ENCODE data around the gene SLIT1. TPM values are rescaled to one million over a fixed set of nuclear protein-coding genes. Genes with fewer than 3 reads are reported as not detected.

SLIT1 gene
- total RNA-seq, 2 experiments from 2014 or later: 0.13 to 1.0 TPM

- Histone ChIP-seq H3K27ac (ENCODE audit: low read depth, low read length, poor library complexity, severe bottlenecking) (no peak overlapping the region), H3K36me3 (ENCODE audit: insufficient read depth, low read length) (no peaks in the 10 kb centered on the region), H2AFZ (ENCODE audit: low read length) (no peak overlapping the region), H3K4me2 (ENCODE audit: low read length) (no peak overlapping the region), H3K9me2 (ENCODE audit: insufficient read depth, low read length) (no peaks in the 10 kb centered on the region), H3K79me2 (ENCODE audit: insufficient read depth, low read depth, low read length) (no peaks in the 10 kb centered on the region), H4K20me1 (ENCODE audit: insufficient read depth, low read length) (no peaks in the 10 kb centered on the region), H3K4me3 (ENCODE audit: low read depth, low read length, poor library complexity, severe bottlenecking) (no peak overlapping the region), H3K9me3 (ENCODE audit: low read length) (no peaks in the 10 kb centered on the region), H3K4me1 (ENCODE audit: insufficient read depth, low read length, poor library complexity, severe bottlenecking) (no peaks in the 10 kb centered on the region)
- POLR2A ChIA-PET: no interaction called here
- TF ChIP-seq EZH2phosphoT487 (IDR thresholded peaks at IDR 0.05; ENCODE audit: borderline replicate concordance, low read depth, low read length) (no peak), CTCF (conservative IDR thresholded peaks at IDR 0.05; ENCODE audit: low read length) (no peak)
- intact Hi-C loops (cut with micrococcal nuclease; ENCODE audit: unreplicated experiment): no loop called here
- CTCF ChIA-PET (ENCODE audit: unreplicated experiment): no interaction called here
- BruUV-seq (replicated peaks): no TSS peak
- no peak for DNase-seq (ENCODE audit: low spot score)
These were observed 50.8 kb downstream of the SLIT1 start for GRCh38 chr10:97134983-97135382.

DNA sequence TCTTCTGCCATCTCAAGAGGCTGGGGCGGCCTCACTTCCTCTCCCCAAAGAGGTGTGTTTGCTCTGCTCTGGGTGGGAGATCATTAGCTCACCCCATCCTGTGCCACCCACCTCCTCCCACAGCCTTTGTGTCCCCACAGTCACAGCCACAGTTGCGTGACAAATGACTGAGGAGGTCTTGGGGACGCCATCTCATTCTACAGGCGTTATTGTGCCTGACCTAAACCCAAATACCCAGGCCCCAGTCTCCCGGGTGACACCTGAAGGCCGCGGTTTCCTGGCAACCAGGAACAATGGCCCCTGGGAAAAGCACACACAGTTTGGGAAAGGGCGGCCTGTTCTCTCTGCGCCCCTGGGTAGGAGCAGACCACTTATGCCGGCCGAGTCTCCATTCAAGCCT lies 51.6 kb downstream of the SLIT1 start:
- Histone ChIP-seq H3K4me1 (ENCODE audit: insufficient read depth, low read length, poor library complexity, severe bottlenecking) (no peaks in the 10 kb centered on the region), H3K4me2 (ENCODE audit: low read length) (no peak overlapping the region), H3K27ac (ENCODE audit: low read depth, low read length, poor library complexity, severe bottlenecking) (no peak overlapping the region), H4K20me1 (ENCODE audit: insufficient read depth, low read length) (no peaks in the 10 kb centered on the region), H3K79me2 (ENCODE audit: insufficient read depth, low read depth, low read length) (no peaks in the 10 kb centered on the region), H3K9me3 (ENCODE audit: low read length) (no peaks in the 10 kb centered on the region), H3K9me2 (ENCODE audit: insufficient read depth, low read length) (no peaks in the 10 kb centered on the region), H2AFZ (ENCODE audit: low read length) (no peak overlapping the region), H3K4me3 (ENCODE audit: low read depth, low read length, poor library complexity, severe bottlenecking) (no peak overlapping the region), H3K36me3 (ENCODE audit: insufficient read depth, low read length) (no peaks in the 10 kb centered on the region)
- CTCF ChIA-PET (ENCODE audit: unreplicated experiment): no interaction called here
- no TSS peak for BruUV-seq (replicated peaks)
- no peak for DNase-seq (ENCODE audit: low spot score)
- POLR2A ChIA-PET: no interaction called here
- intact Hi-C loops (cut with micrococcal nuclease; ENCODE audit: unreplicated experiment): no loop called here
- TF ChIP-seq EZH2phosphoT487 (IDR thresholded peaks at IDR 0.05; ENCODE audit: borderline replicate concordance, low read depth, low read length): no peak
- TF ChIP-seq CTCF (conservative IDR thresholded peaks at IDR 0.05; ENCODE audit: low read length): no peak

DNA sequence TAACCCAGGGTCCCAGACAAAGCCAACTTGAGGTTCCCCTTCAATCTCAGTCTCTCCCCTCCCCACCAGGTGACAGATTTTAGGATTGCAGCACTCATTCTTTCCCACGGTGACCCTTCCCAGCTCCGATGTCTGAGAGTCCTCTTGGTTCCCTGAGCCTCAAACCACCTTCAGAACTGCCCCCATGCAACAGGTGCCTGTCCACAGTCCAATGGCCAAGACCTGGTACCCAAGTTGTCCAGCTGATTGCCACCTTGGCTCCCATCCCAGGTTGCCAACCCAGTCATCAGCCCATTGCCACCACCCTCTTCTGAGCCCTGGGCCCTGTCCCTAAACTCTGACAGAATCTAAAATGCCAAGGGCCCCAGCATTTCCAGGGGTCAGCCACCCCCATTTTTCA lies 53.5 kb downstream of the SLIT1 start:
- no peaks in the 10 kb centered on the region for H3K4me1 ChIP-seq (ENCODE audit: insufficient read depth, low read length, poor library complexity, severe bottlenecking)
- H3K27ac ChIP-seq (ENCODE audit: low read depth, low read length, poor library complexity, severe bottlenecking): no peak overlapping the region
- DNase-seq (ENCODE audit: low spot score): no peak
- no peaks in the 10 kb centered on the region for H4K20me1 ChIP-seq (ENCODE audit: insufficient read depth, low read length)
- no peaks in the 10 kb centered on the region for H3K9me2 ChIP-seq (ENCODE audit: insufficient read depth, low read length)
- TF ChIP-seq EZH2phosphoT487 (IDR thresholded peaks at IDR 0.05; ENCODE audit: borderline replicate concordance, low read depth, low read length) (no peak), CTCF (conservative IDR thresholded peaks at IDR 0.05; ENCODE audit: low read length) (no peak)
- intact Hi-C loops (cut with micrococcal nuclease; ENCODE audit: unreplicated experiment): no loop called here
- no peak overlapping the region for H3K4me2 ChIP-seq (ENCODE audit: low read length)
- H3K36me3 ChIP-seq (ENCODE audit: insufficient read depth, low read length): no peaks in the 10 kb centered on the region
- no TSS peak for BruUV-seq (replicated peaks)
- ChIA-PET CTCF (ENCODE audit: unreplicated experiment) (interaction anchor here (0.9 kb wide), 1 partner anchor 10 kb away, joined by 3 read pairs; no protein-coding TSS in a partner anchor), POLR2A (no interaction called here)
- H3K9me3 ChIP-seq (ENCODE audit: low read length): no peaks in the 10 kb centered on the region
- no peak overlapping the region for H3K4me3 ChIP-seq (ENCODE audit: low read depth, low read length, poor library complexity, severe bottlenecking)
- H2AFZ ChIP-seq (ENCODE audit: low read length): no peak overlapping the region
- no peaks in the 10 kb centered on the region for H3K79me2 ChIP-seq (ENCODE audit: insufficient read depth, low read depth, low read length)
